Endometrium (tissue), 2 donors: Measurements from ENCODE around the gene CELF3.
"Not testable (repeated sequence)": the region's sequence is repeated elsewhere in the genome, so short reads cannot be mapped to it uniquely, and the experiment has no call there.

ENCODE experiments used
- FAIRE-seq: peaks from 2 replicates; lab custom pipeline; 2012; peaks lifted over from hg19 to GRCh38; lab: Jason Lieb, UNC
- donor health status: control.
- donor health status: control.

CELF3 gene

DNA sequence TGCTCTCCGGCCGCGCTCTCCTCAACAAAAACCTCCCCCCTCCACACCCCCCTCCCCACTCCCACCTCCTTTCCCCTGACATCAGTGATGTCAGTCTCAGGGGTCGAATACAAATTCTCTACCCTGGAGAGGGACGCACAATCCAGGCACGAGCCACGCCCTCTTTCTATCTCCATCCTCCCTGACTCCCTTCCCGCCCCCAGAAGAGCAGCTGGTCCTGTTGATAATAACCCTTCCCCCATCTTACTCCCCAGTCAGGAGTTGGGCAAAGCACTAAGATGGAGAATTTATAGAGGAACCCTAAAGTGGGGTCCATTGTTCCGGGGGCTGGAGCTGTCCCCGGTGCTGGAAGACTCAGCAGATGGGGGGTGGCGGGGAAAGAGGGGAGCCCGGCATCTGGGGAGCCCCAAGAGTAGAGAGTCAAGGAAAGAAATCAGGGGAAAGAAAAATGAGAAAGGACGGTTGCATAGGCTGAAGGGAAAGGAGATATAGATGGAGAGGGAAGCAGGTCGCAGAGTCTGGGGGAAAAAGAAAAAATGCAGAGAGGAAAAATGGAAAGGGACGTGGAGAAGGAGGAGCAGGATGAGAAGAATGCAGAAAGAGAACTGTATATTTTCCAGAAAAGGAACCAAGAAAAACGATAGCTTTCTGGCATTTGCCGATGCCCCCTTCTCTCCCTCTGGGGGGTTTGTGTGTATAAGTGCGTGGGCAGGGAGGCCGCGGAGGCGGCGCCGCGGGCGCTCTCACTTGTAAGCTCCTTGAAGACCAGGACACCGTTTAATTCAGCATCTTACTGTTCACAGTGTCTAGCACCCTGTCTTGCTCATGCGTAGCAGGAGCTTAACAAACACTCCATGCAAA is at the start of gene CELF3:
CELF3 (minus strand) TSS at position 33 of the 861 bp plus-strand sequence. CDS start 783 bp downstream, outside the sequence.
- FAIRE-seq, result no peak

GRCh38 chr1:151763990-151764389 is 47.4 kb upstream of the CELF3 start:
- FAIRE-seq, result no peak

GRCh38 chr1:151762941-151763921 is 46.6 kb upstream of the CELF3 start, which contains the start of gene MRPL9:
TSS of gene MRPL9 (minus strand) at chr1:151763496. CDS start at chr1:151763479, 17 bp downstream.
- FAIRE-seq, result no peak

DNA sequence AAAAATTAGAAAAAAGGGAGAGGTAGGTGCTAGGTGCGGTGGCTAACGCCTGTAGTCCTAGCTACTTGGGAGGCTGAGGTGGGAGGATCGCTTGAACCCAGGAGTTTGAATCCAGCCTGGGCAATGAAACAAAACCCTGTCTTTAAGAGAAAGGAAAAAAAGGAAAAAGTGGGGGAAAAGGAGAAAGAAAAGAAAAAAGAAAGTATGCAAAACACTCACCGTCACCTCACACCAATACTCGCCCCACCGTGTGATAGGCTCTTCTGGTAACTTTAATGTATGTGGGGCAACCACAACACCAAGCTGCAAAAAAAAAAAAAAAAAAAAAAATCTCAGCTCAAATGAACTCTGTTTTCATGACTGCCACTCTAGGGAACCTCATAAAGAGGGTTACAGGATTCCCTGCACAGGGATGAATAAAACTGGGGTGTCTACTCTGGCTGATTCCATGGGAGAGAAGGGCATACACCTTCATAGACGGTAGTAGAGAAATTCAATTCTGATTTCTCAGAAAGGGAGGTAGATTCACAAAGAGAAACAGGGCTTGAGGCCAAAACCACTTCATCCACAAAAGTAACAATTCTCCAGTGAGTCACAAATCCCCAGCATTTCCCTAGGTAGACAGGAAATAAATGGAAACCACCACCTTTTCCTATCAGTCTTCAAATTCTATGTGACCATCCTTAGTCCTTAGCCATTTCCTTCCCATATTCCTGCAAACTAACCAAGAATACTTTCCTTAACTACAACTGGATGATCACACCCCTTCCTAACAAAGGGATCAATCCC is 44.2 kb upstream of the CELF3 start:
- no peak for FAIRE-seq

- FAIRE-seq, result no peak
These were observed 42.6 kb upstream of the CELF3 start for GRCh38 chr1:151759241-151759640.

DNA sequence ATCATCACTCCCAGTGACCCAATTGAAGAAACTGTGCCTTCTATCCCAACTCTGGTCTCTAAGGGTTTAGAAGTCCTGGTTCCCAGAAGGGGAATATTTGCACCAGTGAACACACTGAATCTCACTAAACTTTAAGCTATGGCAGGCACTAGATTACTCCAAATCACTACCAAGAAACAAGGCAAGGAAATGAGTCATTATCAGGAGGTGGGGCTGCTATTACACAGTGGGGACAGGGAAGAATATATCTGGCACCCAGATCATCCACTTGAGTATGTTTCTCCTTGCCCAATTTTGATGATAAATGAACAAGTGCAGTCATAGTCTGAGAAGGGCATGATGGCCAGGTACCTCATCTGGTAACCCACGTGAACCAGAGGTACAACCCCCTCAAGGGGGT is 39.7 kb upstream of the CELF3 start:
- no peak for FAIRE-seq

GRCh38 chr1:151741516-151741915 is 24.9 kb upstream of the CELF3 start:
- FAIRE-seq, result no peak

DNA sequence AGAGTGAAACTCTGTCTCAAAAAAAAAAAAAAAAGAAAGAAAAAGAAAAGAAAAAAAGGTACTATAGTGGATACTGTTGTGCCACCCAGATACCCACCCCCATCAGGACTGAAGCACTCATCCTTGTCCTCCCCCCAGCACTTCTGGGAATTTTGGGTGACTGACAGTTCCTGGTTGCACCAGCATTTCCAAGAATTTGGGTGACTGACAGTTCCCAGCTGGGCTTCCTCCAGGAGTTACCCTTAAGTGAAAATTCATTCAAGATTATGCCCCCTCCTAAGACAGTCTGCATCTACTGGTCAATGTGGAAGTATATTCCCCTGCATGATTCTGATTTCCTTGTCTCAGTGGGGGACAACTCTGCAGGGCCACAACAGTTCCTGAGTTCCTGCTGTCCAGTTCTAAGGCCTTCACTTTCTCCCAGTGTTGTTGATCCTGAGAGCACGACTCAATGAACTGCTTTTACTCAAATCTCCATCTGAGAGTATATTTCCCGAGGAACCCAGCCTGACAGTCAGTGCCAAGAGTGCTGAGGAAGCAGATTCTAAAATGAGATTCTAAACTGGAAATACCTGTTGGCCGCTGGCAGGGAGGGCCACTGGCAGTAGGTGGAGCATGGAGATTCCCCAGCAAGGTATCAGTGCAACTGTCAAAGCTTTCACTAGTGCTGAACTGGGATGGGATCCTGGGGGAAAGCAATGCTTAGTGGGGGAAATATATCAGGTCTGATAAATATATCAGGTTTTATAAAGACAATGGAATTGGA is 23.2 kb upstream of the CELF3 start:
- FAIRE-seq, result no peak

DNA sequence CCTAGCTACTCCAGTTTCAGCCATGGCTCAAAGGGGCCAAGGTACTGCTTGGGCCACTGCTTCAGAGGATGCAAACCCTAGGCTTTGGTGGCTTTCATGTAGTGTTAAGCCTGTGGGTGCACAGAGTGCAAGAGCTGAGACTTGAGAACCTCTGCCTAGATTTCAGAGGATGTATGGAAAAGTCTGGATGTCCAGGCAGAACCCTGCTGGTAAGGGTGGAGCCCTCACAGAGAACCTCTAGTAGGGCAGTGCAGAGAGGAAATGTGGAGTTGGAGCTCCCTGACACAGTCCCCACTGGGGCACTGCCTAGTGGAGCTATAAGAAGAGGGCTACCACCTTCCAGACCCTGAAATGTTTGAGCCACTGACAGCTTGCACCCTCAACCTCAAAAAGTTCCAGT is 20.9 kb upstream of the CELF3 start:
- FAIRE-seq, result no peak

GRCh38 chr1:151737026-151737425 is 20.4 kb upstream of the CELF3 start:
- no peak for FAIRE-seq

DNA sequence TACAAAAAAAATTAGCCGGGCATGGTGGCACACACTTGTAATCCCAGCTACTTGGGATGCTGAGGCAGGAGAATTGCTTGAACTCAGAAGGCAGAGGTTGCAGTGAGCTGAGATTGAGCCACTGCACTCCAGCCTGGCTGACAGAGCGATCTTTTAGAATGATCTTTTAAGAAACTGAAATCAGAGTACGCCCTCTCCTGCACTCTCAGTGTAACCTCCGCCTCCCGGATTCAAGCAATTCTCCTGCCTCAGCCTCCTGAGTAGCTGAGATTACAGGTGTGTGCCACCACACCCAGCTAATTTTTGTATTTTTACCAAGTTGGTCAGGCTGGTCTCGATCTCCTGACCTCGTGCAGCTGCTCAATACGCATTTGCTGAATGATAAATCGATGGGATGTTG is 17.4 kb upstream of the CELF3 start:
- FAIRE-seq, result not testable (repeated sequence)

DNA sequence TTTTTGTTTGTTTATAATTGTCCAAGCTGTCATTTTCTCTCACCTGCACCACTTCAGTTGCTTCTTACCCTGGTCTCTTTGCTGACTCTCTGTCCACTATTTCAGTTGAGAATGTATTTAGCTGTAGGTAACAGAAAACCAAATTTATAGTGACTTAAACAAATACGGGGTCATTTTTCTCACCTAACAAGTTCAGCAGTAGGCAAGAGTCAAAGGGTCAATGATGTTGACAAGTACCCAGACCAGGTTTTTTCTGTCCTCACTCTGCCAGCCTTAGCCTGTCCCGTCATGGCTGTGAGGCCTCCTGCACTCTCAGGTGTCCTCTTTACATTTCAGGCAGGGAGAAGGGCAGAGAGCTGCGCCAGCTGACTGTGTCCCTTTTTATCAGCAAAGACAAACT is 16.5 kb upstream of the CELF3 start:
- no peak for FAIRE-seq

GRCh38 chr1:151729966-151730291 is 13.3 kb upstream of the CELF3 start:
- FAIRE-seq, result no peak

- FAIRE-seq, result no peak
These were observed 12.8 kb upstream of the CELF3 start for GRCh38 chr1:151729157-151729965.

DNA sequence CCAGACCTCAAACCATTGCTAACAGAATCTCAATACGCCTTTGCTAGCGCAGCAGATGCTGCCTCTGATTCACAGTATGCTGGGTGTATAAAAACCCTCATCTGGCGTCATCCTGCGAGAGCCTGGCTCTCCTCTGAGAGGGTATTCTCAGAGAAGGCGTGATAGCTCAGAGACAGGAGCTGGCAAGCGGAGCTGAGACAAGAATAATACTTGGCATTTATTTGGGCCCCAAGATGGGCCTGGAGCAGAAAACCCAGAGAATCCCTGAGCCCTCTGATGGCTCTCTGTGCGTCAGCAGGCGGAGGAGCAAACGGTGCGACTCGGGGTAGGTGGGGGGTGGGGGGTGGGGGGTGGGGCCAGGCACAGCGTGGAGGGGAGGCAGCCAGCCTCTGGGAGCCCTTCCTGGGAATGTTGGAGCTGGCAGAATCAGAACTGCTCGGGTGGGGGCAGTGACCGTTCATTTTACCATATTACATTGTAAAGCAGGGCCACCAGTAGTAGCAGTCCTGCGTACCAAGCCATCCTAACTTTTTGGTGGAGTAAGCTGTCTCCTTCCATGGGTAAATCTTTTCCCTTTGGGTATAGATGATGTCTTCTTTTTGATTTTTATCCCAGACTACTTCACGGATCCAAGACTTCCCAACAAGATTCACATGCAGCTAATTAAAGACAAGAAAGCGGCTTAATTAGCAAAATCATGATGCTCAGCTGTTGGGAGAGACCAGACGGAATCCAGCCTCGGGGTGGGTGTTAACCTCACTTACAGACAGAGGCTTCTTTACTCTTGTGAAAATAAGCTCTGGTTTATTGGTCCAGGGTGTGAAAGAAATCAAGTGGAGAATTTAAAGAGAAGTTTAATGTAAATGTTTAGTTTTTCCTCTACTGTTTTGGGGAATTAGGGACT is 11.8 kb upstream of the CELF3 start:
- no peak for FAIRE-seq

- no peak for FAIRE-seq
These were observed 7.2 kb upstream of the CELF3 start for GRCh38 chr1:151723726-151724370.

DNA sequence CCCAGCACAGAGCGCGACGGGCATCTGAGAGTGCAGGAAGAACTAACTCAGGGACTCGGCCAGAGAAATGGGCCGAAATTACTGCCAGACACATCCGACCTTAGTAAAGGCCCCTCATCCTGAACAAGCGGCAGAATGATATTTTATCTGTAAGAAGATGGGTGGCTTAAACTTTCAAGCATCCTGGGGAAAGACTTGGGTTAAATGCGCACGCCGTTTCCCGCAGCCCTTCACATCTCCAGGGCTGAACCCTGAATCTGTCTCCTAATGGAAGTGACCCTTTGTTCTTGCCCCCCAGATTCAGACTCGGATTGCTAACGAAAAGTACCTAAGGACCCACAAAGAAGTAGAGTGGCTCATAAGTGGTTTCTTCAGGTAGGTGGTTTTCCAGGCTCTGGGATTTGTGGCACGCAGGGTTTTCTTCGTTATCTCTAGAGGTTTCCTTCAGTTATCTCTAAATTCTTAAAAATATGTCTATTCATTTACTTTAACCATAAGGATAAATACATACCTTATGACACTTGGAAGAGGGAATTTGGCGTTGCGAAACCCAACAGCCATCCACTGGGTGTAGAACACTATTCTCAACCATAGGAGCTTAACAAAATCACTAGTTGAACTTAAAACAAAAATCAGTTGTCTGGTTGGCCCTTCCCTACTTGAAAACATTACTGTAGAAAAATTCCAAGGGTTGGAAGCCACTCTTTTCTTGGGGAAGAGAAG is 5.3 kb upstream of the CELF3 start:
- FAIRE-seq, result no peak
